ENCODE data around the gene ELMOD3.
"Not testable (repeated sequence)": the region's sequence is repeated elsewhere in the genome, so short reads cannot be mapped to it uniquely, and the experiment has no call there.

ELMOD3 gene

DNA sequence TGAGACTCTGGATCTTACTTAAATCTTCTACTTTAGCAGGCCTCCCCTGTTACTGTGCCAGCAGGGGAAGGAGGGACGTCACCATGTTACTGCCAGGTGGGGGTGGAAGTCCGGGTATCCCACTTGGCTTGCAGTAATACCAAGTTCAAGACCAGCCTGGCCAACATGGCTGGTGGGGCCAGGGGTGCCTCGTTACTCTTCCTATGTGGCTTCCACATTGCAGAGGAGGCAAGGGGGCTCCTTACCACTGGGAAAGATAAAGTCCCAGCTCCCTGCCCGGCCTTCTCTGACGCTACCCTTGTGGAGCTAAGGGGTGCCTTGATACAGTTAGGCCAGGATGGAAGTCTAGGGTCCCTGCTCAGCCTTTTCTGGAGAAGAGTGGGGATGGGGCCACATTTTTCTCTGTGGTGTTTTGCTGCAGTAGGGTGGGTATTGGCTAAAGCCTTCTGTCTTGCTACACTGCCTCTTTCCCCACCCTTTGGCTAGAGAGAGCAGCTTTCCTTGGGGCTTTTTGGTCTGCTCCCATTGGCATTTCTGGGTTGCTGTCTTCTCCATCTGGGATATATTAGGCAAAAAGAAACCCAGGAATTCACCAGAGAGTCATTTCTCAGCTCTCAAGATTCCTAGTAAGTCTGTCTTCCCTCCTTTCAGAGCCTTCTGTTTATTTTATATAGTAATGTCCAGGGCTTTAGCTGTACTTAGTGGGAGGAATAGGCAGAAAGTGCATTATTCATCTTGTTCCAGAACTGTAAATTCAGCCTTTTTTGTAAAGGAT lies 21.9 kb downstream of the ELMOD3 start:
- no peak for DNase-seq (ENCODE audit: low spot score)

DNA sequence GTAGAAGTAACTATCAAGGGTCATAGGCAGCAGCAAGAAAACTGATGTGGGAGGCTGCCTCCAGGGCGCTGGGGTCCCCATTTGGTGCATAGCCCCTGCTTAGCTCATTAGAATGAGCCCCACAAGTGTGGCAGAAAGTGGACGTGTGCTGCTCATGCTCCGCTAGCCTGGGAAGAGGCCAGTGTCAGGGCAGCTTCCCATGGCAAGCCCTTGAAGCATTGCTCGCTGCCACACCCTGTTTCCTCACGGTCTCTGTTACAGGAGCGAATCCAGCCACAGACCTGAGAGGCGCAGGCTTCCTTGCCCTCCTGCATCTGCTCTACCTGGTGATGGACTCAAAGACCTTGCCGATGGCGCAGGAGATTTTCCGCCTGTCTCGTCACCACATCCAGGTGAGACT lies 22.5 kb downstream of the ELMOD3 start:
- DNase-seq (ENCODE audit: low spot score): no peak

DNA sequence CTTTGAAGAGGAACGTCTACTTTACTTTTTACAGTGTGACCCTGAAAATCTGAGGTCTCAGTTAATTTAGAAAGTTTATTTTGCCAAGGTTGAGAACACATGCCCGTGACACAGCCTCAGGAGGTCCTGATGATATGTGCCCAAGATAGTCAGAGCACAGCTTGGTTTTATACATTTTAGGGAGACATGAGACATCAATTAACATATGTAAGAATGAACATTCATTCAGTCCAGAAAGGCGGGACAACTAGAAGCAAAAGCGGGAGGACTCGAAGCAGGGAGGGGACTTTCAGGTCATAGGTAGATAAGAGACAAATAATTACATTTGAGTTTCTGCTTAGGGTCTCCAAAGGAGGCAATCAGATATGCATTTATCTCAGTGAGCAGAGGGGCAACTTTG lies 23.7 kb downstream of the ELMOD3 start:
- DNase-seq (ENCODE audit: low spot score): no peak

DNA sequence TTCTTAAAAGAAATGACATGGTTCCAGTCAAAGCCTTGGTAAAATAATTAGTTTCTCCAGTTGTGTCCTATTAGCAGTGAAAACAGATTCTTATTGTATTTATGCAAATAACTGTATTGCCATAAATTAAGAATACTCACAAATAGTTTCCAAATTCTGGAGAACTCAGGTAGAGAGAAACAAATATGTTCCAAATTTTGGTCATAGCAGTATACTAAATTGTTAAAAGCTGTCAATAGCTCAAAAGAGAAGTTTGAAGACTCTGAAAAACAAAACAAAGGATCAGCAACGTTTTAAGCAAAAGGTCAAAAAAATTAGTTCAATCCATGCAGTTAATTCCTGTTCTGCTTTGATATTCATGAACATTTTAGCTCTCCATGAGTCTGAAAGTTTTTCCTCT lies 25.5 kb downstream of the ELMOD3 start:
- DNase-seq (ENCODE audit: low spot score): no peak

DNA sequence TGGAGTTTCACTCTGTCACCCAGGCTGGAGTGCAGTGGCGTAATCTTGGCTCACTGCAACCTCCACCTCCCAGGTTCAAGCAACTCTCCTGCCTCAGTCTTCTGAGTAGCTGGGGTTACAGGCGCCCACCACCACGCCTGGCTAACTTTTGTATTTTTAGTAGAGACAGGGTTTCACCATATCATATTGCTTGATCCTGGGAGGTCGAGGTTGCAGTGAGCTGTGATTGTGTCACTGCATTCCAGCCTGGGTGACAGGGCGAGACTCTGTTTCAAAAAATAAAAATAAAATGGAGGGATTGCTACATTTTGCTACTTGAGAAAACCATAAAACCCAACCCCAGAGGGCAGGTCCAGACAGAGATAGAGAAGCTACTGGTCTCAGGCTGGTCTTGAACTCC lies 28.6 kb downstream of the ELMOD3 start:
- not testable (repeated sequence) for DNase-seq (ENCODE audit: low spot score)

DNA sequence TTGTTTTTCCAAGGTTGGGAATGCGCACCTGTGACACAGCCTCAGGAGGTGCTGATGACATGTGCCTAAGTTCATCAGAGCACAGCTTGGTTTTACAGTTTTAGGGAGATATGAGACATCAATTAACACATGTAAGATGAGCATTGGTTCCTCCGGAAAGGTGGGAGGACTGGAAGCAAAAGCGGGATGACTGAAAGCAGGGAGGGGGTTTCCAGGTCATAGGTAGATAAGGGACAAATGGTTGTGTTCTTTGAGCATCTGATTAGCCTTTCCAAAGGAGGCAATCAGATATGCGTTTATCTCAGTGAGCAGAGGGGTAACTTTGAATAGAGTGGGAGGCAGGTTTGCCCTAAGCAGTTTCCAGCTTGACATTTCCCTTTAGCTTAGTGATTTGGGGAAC lies 29.3 kb downstream of the ELMOD3 start:
- DNase-seq (ENCODE audit: low spot score): no peak

DNA sequence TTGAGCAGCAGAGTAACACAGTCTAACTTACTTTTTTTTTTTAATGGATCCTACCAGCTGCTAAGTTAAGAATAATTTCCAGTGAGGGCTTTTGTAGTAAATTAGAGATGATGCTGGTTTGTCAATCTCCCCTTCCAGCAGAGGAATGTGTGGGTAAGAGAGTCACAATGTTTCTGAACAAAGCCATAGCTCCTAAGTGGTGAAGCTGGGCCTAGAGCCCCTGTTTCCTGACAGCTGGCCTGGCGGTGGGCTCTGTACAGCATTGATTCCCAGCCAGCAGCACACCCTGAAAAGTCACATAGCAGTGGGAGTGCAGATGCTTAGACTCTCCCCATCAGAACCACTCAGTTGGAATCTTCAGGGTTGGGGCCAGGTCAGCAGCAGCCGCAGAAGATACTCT lies 31.2 kb downstream of the ELMOD3 start:
- no peak for DNase-seq (ENCODE audit: low spot score)

DNA sequence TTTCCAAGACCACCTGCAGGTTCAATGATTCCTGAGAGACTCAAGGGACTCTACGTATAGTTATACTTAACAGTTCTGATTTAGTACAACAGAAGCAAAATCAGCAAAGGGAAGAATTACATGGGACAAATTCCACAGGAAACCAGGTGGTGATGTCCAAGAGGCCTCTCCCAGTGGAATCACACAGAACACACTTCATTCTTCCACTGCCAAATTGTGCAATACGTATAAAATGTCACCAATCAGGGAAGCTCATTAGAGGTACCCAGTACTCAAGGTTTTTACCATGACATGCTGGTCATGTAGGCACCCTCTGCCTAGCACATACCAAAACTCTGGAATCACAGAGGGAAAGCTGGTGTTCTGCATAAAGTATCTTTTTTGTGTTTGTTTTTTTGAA lies 33.2 kb downstream of the ELMOD3 start:
- DNase-seq (ENCODE audit: low spot score): no peak

DNA sequence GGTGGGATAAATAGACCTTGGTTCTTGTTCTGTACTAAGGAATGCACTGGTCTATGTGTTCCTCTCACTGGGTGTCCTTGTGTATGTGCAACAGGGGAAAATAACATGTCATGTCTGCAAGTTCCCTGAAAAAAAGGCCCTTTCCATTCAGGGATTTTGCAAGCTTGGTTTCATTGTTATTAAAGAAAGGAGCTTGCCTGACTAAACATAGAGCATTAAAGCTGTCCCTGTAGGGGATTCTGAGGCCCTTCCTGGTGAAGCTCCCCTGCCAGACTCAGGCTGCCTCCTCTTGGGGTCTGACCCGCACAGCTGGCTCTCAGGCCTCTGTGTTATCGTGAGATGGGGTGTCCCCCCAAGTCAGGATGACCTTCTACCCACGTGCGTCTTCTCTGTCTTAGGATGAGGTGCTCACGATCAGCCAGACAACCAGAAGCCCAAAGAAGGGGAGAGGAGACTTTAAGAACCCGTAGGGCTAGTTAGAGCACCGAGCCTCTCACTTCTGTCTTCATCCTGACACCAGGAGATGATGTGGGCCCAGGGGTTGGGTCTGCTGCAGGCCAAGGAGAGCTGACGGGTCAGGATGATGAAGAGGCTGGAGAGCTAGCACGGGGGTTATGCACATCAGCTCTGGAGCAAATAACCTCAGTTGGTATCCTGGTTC lies 34.4 kb downstream of the ELMOD3 start:
- DNase-seq (ENCODE audit: low spot score): no peak

DNA sequence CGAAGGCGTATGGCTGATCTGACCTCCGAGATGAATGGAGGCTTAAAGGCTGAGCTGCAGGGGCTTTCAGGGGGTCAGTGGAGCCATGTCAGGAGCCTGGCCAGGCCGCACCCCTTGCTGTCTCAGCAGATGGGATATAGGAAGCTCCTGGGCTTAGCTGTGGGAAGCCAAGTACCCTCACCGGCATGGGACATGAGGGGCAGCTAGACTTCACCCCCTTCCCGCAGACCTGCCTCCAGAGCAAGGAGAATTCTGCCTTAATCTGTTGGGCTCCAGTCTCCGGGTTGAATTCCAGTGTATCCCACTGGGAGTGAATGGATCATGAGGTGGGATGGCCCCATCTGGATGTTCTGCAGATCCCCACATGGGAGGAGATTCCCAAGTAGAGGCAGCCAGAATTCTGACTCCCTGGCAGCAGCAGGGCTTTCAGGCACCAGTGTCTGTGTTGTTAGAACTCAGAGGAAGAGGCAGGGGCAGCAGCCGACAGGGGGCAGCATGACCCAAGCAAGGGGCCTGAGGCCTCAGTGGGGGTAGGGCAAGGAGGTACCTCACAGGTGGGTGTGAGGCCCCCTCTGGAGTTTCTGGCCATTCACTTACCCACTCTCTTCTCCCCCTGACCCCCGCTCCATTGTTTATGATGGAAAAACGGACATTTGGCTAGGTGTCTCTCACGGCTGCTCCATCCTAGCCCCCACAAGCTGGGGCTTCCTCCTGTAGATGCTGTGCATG lies 36.5 kb downstream of the ELMOD3 start:
- DNase-seq (ENCODE audit: low spot score): no peak

DNA sequence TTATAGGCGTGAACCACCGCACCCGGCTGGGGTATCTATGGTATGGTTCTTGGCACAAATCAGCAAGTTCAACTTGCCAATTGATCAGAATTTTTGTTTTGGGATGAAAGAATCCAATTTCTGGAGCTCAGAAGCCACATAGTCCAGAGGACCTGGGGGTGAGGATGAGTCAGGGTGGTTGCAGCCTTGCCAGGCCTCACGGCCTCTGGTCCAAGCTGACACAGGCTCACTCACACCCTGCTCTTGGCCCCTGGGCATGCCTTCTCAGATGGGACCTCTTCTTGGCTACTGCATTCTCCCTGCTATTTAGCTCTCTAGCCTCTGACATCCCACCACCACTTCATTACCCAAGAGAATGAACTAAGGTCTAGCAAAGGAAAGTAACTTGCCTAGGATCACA lies 39.3 kb downstream of the ELMOD3 start:
- no peak for DNase-seq (ENCODE audit: low spot score)

DNA sequence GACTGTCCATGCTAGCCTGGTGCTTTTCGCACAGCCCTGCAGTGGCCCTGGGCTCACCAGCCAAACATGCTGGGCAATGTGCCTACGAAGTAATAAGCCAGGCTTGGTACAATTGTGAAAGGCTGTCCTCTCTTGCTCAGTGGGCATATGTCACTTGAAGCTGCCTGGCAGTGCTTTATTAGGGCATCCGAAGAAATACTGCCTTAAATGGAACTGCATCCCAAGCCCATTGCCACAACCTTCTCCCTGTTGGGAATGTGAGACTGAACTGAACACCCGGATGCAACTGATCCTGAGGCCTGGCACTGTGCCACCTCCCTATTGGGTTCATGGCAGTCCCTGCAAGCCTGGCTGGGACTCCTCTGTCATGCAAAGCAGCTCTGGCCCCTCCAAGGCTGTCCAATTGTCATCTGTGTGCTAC lies 39.7 kb downstream of the ELMOD3 start:
- DNase-seq (ENCODE audit: low spot score): no peak

DNA sequence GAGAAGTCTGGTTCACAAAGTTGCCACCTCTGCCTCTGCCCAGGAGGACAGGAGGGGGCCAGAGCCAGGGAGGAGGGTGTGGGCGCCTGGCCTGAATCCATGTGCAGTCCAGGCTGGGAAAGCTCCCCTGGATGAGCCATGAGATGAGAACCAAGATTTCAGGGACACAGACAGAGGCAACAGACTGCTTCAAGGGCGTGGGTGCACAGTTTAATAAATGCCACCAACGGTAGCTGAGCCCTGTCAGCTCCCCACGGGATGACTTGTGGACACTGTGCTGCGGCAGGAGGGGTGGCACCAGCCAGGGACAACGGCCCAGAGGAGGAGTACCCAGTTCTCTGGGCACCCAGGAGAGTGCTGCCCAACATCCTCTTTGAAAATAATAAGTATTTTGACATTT lies 40.4 kb downstream of the ELMOD3 start:
- no peak for DNase-seq (ENCODE audit: low spot score)

DNA sequence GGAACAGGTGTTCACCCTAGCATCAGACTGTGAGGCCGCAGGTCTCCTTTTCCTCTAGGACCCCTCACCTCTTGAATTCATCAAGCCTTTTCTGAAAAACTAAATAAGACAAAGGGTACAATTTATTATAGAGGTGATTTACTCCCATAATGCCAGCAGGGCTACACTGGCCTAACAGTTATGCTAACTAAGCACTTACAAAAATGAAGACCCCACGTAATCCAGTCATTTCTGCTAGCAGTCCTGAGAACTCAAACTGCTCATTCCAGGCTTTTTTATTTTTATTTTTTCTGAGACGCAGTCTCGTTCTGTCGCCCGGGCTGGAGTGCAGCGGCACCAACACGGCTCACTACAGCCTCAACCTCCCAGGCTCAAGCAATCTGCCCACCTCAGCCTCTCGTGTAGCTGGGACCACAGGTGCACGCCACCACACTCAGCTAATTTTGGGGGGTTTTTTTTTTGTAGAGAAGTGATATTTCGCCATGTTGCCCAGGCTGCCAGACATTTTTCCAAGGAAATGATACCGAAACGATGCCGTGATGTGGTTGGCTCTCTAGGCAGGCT lies 41.4 kb downstream of the ELMOD3 start:
- no peak for DNase-seq (ENCODE audit: low spot score)

DNA sequence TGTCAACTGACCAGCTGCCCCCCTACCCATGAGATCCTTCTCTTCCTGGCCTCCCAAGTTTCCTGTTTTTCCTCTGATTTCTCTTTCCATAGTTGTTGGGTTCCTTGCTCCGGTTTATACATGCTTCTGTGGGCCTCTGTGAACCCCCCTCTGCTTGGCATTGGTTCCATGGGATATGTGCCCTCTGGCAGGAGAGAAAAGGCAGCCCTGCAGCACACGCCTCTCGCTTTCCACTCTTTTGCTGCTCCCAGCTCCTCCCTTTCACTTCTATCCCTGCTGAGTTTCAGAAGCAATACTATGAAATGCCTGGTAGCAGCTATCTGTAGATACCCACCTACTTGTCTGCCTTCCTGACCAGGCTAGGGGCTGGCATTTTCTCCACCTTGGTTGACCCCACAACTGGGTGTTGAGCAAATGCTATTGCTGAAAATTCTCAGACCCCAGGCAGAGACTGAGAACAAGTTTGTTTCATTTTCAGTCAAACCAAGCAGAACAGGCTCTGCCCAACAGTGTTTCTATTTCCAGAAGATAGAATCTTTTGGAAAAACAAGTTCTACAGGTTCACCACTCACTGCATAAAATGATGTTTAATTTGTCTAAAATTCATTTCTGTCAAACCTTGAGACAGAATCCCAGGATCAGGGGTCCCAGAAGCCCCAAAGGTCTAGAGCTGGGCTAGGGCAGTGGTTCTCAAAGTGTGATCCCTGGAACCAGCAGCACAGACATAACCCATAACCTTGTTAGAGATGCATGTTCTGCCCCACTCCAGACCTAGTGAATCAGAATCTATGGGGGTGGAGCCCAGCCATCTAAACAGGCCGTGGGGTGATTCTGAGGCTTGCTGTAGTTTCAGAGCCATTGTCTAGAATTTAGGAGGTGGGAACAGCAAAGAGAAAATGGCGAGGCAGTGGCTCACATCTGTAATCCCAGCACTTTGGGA lies 42.2 kb downstream of the ELMOD3 start:
- DNase-seq (ENCODE audit: low spot score): no peak

DNA sequence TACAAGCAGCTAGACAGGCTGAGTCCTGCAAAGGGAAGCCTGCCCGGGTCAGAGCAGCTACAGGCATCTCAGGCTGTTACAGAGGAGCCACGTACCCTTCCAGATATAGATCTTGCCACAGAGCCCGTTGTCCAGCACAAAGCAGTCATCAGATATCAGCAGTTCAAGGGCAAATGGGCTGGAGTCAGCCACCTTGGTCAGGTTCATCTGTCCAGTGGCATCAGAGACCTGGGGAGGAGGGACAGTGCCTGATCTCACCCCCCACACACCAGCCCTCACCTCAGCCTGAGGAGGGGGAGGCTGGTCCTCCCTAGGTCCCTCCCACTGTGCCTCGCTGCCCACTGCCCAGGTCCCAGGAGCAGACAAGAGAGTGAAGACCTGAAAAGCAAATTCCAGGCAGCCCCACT lies 43.4 kb downstream of the ELMOD3 start:
- DNase-seq (ENCODE audit: low spot score): no peak

DNA sequence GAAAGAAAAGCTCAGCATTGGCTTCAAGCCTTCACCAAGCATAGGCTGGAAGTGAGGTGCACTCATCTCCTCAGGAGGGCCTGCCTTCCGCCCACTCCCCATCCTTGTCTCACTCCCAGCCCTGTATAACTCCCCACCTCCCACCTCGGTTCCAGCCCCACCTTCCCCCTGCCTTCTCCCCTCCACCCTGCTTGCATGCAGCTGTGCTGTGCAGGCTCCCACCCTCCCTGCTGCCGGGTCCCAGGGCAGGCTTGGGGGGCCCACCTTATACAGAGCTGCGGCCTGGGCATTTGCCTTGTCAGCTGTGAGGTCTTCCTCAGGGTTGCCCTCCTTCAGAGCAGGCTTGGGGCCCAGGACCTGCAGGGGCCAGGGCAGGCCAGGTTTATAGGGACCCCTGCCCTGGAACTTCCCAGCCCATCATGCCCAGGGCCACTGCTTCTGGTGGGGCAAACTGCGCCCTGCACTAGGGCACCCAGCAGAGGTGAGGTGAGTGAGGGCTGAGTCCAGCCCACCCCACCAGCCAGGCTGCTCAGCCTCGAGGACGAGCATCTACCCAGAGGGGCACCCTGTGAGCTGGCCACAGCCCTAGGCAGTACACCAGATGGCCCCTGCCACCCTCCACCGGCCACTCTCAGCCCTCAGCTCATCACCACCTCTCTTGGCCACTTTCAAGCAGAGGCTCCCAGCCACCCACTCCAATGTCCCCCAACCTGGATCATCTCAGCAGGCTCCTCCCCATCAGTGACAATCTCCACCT lies 44.0 kb downstream of the ELMOD3 start:
- no peak for DNase-seq (ENCODE audit: low spot score)

DNA sequence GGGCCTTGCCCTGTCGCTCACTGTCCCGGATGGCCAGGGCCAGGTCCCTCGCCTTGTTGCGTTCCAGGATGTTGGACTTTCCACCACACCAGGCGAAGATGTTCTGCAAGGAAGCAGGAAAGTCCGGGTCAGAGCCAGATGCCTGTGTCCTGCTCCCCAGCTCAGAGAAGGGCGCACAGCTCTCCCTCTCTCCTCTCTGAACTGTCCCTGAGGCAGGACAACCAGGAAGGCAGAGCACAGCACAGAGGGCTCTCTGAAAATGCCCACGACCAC lies 44.5 kb downstream of the ELMOD3 start:
- DNase-seq (ENCODE audit: low spot score): no peak

DNA sequence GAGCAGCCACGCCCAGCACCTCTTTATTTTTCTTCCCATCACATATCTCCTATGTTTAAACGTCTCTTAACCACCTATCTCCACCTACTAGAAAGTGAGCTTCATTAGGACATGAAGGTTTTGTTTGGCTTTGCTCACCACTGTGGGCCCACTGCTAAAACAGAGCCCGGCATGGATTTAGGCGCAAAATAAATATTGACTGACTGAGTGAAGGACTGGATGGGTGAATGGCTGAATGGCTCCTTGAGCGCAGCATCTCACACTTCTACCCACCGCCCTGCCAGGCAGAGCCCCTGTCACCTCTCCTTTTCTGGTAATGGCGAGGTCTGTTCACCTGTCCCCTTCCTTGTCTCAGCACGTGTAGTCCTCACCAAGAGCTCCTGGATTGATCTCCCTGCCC lies 45.5 kb downstream of the ELMOD3 start:
- DNase-seq (ENCODE audit: low spot score): no peak

DNA sequence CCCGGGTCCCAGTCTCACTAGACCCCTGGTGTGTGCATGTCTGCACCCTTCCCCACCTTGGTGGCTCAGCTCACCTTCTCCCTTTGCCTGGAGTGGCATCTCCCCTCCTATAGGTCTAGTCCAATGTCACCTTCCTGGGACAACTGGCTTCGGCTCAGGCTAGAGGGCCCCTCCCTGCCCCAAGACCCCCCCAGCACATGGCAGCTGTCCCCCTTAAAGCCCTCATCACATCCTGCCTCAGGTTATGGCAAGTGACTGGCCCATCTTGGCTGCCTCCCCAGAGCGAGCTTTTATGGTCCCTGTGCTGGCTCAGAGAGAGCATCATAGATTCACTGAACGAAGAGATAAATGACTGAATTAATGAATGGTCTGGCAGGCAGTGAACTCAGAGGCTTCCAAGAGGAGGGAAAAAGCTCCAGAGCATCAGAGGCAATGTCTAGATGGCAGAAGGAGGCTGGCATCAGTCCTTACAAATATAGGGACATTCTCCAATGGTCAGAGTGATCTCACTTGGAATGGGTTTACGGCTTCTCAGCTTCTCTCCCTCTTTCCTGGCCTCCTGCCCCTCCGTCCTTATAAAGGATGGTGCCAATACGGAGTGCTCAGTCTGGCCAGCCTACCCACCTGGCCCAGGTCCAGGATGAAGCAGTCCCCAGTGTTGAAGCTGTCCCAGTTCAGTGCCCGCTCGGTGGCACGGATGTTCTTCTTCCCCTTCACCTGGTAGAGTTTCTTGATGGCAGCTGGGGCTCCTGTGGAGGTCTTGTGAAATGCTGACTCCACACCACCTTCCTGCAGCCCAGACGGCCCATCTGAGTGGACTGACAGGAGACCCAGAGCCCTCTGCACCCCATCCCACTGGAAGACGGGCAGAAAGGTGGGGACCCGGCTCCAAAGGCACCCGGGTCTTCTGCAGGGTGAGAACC lies 46.2 kb downstream of the ELMOD3 start:
- no peak for DNase-seq (ENCODE audit: low spot score)

All from LoVo (cell line).